Stomach (tissue), 4 donors: ENCODE results near the gene PRL.

Experiments used
- CTCF ChIP-seq, 7 experiments: fragments of 450-650 bp in 4 of 7; fragments of 200-600 bp in 3 of 7; sonication (generic) in 3 of 7; IDR thresholded peaks; one replicate each; pipeline ENCODE4 v1.5.1; 2016 to 2019; ENCODE audit warnings: antibody characterized with exemption in 7 of 7, control low read depth in 2 of 7, mild to moderate bottlenecking in 1 of 7
- EP300 ChIP-seq: sonication (generic); formaldehyde crosslinking; IDR thresholded peaks from one replicate; pipeline ENCODE4 v1.6.1; 2017; ENCODE audit warnings: antibody characterized with exemption
- POLR2A ChIP-seq, 4 donors: fragments of 450-650 bp; IDR thresholded peaks; one replicate each; pipeline ENCODE4 v1.6.1; 2016; ENCODE audit warnings: antibody characterized with exemption in 4 of 4, control low read depth in 2 of 4, mild to moderate bottlenecking in 1 of 4, moderate library complexity in 1 of 4
- POLR2AphosphoS5 ChIP-seq, 3 donors: sonication (generic); formaldehyde crosslinking; IDR thresholded peaks; one replicate each; pipeline ENCODE4 v1.6.1; 2016; ENCODE audit warnings: antibody characterized with exemption in 3 of 3

- TF ChIP-seq CTCF (IDR thresholded peaks at IDR 0.05) (no peak), POLR2AphosphoS5 (IDR thresholded peaks at IDR 0.05) (no peak), POLR2A (IDR thresholded peaks at IDR 0.05) (no peak), EP300 (no peak)
These were observed 29.7 kb upstream of the PRL start for GRCh38 chr6:22326500-22326899.
